Measurements from ENCODE around the gene TXNDC11.
"Not testable (repeated sequence)": the region's sequence is repeated elsewhere in the genome, so short reads cannot be mapped to it uniquely, and the experiment has no call there.

TXNDC11 gene

GRCh38 chr16:11742536-11743307 lies at the start of gene TXNDC11:
Gene TXNDC11 (minus strand): TSS chr16:11742857. CDS start chr16:11742730, 127 bp downstream.
- TF ChIP-seq, protein P1, sequence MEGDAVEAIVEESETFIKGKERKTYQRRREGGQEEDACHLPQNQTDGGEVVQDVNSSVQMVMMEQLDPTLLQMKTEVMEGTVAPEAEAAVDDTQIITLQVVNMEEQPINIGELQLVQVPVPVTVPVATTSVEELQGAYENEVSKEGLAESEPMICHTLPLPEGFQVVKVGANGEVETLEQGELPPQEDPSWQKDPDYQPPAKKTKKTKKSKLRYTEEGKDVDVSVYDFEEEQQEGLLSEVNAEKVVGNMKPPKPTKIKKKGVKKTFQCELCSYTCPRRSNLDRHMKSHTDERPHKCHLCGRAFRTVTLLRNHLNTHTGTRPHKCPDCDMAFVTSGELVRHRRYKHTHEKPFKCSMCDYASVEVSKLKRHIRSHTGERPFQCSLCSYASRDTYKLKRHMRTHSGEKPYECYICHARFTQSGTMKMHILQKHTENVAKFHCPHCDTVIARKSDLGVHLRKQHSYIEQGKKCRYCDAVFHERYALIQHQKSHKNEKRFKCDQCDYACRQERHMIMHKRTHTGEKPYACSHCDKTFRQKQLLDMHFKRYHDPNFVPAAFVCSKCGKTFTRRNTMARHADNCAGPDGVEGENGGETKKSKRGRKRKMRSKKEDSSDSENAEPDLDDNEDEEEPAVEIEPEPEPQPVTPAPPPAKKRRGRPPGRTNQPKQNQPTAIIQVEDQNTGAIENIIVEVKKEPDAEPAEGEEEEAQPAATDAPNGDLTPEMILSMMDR (IDR thresholded peaks at IDR 0.05; ENCODE audit: low read depth, low read length), result no peak
- H3K4me3 ChIP-seq (ENCODE audit: low read depth, low read length), result peak within 1 kb of the TSS; percentile 94

DNA sequence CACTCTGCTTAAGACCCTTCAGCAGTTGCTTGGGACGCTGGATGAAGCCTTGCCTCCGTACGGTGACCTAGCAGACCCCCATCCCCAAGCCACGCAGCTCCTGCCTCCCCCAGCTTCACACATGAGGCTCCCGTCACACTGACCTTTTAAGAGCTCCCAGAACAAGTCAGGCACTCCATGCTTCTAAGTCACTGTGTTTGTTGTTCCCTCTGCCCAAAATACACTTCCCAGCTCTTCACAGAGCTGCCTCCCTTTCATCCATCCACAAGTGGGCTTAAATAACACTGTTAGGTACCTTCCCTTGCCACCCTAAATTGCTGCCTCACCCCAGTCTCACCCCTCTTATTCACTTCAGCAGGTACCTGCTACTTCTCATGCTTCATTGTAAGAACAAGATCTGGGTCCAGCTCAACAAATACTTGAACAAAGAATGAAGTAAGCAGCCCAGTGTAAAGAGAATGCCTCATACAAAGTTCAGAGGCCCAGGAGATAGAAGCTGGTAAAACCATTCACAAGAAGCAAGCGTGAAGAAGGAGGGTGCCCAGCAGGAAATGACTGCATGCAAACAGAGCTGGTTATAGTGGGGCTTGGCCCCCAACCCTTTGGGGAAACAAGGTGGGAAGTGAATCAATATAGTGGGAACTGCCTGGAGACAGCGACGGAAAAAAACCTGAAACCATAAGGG lies 48.6 kb upstream of the TXNDC11 start:
- TF ChIP-seq, protein P1 (IDR thresholded peaks at IDR 0.05; ENCODE audit: low read depth, low read length), result no peak
- no peak overlapping the region for H3K4me3 ChIP-seq (ENCODE audit: low read depth, low read length)

GRCh38 chr16:11788914-11789313 lies 46.3 kb upstream of the TXNDC11 start:
- TF ChIP-seq, protein P1 (IDR thresholded peaks at IDR 0.05; ENCODE audit: low read depth, low read length), result no peak
- no peak overlapping the region for H3K4me3 ChIP-seq (ENCODE audit: low read depth, low read length)

- not testable (repeated sequence) for H3K4me3 ChIP-seq (ENCODE audit: low read depth, low read length)
Observed at GRCh38 chr16:11784980-11785599, 42.4 kb upstream of the TXNDC11 start.

GRCh38 chr16:11784381-11784780 lies 41.7 kb upstream of the TXNDC11 start:
- not testable (repeated sequence) for H3K4me3 ChIP-seq (ENCODE audit: low read depth, low read length)

DNA sequence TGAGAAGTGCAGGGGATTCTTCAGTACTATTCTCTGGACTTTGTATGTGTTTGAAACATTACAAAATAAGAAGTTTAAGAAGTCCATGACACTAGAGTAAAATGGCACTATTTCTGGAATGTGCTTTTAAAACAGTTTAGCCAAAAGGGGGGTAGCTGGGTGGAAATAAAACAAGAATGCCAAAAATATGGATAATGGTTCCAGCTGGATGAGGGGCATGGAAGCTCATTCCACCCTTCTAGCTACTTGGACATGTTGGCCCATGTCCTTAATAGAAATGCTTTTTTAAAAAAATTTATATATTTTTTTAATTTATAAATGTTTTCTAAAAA lies 41.3 kb upstream of the TXNDC11 start:
- TF ChIP-seq, protein P1 (IDR thresholded peaks at IDR 0.05; ENCODE audit: low read depth, low read length), result no peak
- peak overlapping the region; percentile 29 for H3K4me3 ChIP-seq (ENCODE audit: low read depth, low read length)

DNA sequence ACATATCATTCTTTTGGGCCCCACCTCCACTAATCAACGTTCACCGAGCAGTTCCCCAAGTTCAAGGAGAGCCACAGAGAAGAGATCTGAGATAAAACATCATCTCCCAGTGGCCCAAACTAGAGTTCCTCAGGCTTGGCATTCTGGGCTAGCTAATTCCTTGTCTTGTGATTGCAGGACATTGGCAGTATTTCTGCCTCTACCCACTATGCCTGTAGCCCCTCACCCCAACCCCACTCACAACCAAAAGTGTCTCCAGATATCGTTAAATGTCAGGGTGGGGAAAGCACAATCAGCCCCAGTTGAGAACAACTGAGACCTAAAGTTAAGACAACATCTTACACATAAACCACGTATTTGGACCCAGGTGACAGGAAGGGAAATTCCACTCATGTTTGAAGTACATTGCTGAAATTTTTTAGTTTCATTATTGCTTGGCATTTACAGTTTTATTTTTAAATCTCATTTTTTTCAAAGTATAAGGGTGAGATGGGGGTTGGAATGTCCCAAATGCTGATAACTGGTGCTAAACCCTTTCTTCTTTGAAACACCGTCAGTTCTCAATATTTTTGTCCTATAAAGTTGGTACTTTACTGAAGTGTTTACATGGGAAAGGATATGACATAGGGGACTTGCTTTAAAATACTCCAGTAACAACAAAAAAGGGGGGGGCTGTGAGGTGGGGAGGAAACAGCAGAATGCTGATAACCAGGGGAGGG lies 40.8 kb upstream of the TXNDC11 start:
- TF ChIP-seq, protein P1 (IDR thresholded peaks at IDR 0.05; ENCODE audit: low read depth, low read length), result no peak
- peak overlapping the region; percentile 29 for H3K4me3 ChIP-seq (ENCODE audit: low read depth, low read length)

GRCh38 chr16:11781773-11782172 lies 39.1 kb upstream of the TXNDC11 start:
- H3K4me3 ChIP-seq (ENCODE audit: low read depth, low read length), result 0 out of 2 replicates have a peak overlapping the region, but pooled peaks have one; percentile 9
- TF ChIP-seq, protein P1 (IDR thresholded peaks at IDR 0.05; ENCODE audit: low read depth, low read length), result no peak
